Measurements from ENCODE around the gene PAK4.

PAK4 gene

DNA sequence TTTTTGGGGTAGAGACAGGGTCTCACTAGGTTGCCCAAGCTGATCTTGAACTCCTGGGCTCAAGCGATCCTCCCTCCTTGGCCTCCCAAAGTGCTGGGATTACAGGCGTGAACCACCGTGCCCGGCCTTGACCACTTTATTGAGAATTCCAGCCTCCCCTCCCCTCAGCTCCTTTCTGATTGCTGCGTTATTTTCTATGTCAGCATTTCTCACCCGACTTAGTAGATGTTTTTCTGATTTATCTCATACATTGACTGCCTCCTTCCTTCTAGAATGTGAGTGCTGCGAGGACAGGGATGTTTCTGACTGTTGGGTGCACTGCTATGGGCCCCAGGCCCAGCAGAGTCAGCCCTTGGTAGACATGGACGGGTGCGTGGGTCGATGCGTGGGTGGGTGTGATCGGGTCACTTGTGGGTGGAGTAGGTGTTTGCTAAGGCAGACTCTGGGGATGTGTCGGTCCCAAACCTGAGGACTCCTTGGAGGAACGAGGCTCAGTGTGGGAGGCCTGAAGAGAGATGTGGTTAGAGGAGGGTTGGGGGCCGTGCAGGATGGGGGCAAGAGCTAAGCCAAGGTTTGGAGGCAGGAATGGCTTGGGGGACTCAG, 37.0 kb downstream of the PAK4 start:
- no peak for DNase-seq (ENCODE audit: low read depth in 2 of 2, low spot score in 1 of 2)

DNA sequence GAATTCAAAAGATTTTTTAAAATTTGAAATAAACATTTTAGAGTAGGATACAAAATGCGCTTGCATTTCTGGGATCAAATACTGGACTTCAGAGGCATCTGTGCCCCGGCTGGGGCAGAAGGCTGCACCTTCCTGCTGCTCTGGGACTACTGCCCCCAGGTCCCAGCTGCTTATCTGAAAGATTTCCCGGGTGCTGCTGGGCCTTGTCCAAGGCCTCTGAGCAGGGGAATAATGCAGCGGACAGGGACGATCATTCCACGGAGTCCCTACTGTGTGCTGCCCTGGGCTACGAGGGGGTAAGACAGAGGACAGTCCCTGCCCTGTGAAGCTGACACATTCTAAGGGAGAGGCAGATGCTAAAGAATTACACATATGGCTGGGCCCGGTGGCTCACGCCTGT, 38.0 kb downstream of the PAK4 start:
- no peak for DNase-seq (ENCODE audit: low read depth in 2 of 2, low spot score in 1 of 2)

DNA sequence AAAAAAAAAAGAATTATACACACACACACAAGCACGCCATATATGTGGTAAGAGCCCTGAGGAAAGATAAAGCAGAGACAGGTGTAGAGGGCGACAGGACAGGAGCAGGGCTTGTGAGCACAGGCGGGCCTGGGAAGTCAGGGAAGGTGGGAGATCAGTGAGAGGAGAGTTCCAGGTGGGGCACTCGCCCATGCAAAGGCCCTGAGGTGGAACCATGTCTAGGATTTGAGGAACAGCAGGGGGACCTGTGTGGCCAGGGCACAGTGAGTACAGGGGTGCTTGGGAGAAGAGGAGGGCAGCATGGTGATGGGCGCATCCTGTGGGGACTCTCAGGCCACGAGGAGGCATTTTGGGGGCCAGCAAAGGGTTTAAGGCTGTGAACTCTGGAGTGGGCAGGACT, 38.7 kb downstream of the PAK4 start:
- no peak for DNase-seq (ENCODE audit: low read depth in 2 of 2, low spot score in 1 of 2)

DNA sequence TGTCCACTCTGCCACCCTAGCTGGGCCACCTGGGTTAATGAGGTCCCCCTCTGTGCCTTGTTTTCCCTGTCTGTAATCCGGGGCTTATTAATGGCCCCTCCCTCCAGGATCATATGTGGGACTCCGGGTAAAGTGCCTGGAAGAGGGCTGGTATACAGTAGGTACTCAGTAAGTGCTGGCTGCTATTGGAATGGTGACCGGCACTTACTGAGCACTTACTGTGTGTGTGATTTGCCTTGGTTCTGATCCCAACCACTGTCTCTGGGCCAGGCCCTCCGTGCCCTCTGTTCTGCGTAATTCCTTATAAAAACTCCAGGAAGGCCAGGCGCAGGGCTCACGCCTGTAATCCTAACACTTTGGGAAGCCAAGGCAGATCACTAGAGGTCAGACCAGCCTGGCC, 40.3 kb downstream of the PAK4 start:
- DNase-seq (ENCODE audit: low read depth in 2 of 2, low spot score in 1 of 2) = no peak

DNA sequence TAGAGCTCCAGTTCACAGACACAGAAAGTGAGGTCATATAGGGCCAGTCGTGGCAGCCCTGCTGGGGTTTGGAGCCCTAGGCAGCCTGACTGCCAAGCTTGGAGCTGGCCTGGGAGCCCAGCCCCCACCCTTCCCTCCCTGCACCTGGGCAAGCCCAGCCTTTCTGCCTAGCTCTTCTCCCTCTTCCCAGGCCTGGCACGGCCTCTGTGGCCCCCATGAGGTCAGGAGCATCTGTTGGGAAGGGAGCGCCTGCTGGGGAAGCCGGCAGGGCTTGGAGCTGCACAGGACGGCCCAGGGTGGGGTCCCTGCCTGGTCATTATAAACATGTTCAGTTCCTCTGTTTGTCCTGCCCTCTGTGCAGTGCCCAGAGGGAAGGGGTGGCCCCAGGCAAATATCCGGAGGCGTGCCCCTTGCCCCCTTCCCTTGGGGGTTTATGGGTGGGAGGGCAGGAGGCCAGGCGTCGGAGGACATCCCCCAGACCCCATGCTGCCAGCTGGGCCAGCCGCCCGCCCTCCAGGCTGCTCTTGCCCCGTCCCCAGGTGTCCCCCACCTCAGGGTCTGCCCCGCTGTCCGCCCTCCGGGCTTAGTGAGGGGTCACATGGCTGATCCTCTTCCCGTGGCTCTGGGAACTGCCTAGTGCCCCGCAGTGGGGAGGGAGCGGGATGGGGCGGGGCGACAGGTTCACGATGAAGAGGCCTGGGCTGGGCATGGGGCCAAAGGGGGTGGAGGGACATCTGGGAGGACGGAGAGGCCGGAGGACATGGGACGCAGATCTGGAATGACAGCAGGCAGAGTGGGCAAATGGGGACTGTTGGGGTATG, 41.2 kb downstream of the PAK4 start:
- DNase-seq (ENCODE audit: low read depth in 2 of 2, low spot score in 1 of 2) = no peak

DNA sequence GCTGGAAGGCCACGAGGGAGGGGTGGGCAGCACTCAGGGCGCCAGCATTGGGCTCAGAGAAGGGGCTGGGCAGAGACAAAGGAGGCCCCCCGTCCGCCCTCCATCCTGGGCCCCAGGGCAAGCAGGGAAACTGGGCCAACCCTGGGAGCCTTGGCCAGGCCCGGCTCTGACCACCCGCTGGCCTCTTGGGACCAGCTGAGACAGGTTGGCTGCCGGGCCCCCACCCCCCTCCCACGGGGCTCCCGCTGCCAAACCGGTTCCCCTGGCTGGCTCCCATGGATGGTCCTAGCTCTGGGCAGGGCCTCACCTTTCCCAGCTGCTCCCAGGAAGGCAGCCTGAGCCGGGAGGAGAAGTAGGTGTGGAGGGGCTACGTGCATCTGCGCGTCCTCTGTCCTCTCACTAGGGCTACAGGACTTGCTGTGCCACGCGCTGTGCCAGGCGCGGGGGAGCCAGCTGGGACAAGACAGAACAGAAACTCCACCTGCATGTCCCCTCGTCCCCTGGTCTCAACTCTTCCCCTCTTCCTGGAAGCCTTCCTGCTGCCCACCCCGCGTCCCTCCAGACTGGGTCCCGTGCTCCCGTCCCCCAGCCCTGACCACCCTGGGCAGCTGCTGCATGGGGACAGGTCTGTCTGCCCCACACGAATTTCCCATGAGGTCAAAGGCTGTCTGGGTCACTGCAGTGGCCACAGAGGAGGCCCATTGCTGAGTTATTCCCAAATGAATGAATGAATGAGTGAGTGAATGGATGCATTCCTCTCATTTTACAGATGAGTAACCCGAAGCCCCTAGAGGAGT, 42.1 kb downstream of the PAK4 start:
- no peak for DNase-seq (ENCODE audit: low read depth in 2 of 2, low spot score in 1 of 2)

DNA sequence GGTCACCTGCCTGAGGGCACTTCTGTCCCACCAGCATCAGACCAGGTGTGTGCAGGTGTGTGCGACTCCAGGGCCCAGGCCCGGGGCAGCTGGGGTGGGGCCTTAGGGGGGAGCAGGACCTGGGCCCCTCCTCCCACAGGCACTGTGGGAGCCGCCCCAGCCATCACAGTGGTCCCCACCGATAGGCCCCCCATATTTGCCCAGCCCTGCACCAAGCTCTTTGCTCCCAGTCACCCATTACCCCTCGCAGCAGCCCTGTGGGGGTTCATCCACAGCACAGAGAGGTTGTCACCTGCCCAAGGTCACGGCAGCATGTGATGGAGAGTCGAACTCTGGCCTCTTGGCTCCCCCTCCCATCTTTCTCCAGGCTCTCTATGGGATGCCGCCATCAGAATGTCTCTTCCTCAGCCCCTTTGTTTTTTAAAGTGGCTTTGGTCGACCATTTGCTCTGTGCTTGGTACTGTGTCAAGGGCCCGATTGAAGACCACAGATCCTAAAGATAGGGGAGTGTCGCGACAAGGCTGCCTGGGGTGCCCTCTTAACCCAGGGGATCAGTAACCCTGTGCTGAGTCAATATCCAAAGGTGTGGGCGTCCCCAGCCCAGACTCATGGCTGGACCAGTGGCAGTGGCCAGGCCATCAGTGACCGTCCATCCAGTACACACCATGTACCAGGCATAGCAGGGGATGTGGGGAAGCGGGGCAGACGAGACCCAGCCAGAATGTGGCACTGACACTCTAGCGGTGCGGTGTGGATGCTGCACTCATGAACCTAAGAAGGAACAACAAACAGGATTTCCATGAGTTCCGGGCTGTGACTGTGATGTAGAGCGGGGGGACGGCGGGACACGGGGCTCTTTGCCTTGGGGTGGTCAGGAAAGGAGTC, 42.9 kb downstream of the PAK4 start:
- DNase-seq (ENCODE audit: low read depth in 2 of 2, low spot score in 1 of 2) = no peak

DNA sequence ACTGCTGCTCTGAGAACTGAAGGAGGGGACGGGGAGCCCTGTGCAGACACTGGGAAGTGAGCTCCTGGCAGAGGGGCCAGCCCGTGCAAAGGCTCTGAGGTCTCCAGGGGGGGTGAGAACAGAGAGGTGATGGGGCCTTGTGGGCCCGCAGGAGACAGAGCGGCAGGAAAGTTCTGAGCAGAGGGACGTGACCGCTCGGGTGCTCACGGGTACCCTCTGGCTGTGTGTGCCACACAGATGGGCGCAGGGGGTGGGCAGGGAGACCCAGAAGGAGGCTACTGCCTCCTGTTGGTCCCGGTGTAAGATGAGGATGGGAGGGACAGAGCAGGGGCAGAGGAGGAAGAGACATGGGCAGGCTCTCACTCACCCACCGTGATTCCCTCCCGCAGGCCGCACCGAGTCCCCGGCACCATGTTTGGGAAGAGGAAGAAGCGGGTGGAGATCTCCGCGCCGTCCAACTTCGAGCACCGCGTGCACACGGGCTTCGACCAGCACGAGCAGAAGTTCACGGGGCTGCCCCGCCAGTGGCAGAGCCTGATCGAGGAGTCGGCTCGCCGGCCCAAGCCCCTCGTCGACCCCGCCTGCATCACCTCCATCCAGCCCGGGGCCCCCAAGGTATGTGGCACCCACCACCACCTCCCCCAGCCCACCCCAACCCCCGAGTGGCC, 43.7 kb downstream of the PAK4 start:
- DNase-seq (ENCODE audit: low read depth in 2 of 2, low spot score in 1 of 2) = no peak

DNA sequence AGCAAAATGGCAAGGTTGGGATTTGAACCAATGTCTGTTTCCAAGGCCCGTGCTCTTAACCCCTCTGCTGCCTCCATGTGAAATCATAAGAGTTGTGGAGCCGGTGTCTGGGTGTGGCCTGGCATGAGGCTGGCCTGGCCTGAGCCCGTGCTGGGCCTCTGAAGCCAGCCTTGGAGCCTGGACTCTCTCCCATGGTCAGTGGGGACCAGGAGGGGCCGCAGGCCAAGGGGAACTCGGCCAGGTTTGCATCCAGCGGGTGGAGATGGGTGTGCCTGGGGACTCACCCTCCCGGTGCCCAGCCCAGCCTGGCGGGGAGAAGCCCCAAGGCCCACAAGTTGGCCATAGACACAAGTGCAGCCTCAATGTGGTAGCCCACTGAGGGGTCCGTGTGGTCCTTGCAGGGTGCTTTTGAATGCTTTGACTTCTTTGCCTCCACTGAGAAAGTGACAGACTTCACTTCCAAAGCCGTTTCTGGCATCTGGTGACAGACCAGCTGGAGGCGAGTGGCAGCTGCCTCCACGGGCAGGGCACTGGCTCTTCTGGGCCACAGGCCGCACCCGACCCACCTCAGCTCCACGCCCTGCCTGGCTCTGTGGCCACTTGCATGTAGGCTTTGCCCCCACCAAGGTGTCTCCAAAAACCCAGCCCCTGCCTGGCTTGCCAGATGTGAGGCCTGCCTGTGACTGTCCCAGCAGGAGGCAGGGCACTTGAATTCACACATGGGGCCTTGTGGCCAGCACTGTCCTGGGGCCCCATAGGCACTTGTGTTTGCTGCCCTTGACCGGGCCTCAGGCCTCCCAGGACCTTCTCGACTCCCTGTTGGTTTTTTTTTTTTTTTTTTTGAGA, 45.0 kb downstream of the PAK4 start:
- DNase-seq (ENCODE audit: low read depth in 2 of 2, low spot score in 1 of 2) = no peak

DNA sequence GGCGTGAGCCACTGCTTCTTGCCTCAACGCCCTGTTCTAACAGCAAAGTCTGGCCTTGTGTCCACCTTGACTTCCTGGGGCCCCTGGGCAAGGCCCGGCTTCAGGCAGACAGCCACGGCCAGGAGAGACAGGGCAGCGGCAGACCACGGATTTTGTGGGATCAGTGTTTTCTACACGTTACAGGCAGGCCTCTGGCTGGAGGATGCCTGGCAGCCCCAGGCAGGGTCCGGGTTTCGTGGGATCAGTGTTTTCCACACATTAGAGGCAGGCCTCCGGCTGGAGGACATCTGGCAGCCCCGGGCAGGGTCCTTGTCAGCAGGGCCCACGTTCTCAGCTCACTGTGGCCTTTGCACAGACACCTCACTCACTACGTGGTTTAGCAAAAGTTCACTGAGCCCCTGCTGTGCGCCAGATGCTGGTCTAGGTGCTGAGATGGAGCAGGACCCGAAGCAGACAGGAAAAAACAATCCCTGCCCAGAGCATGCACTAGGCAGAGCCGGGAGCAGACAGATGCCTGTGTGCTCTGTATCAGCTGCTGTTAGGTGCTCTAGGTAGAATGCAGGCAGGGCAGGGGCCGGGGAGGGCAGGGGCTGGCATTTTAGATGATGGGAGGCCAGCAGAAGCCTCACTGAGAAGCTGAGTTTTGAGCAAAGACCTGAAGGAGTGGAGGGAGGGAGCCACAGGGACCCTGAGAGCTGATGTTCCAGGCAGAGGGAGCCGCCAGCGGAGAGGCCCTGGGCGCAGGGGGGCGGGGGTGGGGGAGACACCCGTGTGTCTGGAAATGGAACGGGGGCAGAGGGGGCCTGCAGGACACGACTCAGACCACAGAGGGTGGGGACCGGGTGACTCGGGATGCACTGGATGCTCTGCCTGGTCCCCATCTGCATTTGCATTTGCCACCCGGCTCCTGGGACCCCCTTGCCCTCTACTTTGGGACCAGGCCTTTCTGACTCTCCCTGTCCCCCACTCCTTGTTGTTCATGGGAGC, 46.2 kb downstream of the PAK4 start:
- no peak for DNase-seq (ENCODE audit: low read depth in 2 of 2, low spot score in 1 of 2)

DNA sequence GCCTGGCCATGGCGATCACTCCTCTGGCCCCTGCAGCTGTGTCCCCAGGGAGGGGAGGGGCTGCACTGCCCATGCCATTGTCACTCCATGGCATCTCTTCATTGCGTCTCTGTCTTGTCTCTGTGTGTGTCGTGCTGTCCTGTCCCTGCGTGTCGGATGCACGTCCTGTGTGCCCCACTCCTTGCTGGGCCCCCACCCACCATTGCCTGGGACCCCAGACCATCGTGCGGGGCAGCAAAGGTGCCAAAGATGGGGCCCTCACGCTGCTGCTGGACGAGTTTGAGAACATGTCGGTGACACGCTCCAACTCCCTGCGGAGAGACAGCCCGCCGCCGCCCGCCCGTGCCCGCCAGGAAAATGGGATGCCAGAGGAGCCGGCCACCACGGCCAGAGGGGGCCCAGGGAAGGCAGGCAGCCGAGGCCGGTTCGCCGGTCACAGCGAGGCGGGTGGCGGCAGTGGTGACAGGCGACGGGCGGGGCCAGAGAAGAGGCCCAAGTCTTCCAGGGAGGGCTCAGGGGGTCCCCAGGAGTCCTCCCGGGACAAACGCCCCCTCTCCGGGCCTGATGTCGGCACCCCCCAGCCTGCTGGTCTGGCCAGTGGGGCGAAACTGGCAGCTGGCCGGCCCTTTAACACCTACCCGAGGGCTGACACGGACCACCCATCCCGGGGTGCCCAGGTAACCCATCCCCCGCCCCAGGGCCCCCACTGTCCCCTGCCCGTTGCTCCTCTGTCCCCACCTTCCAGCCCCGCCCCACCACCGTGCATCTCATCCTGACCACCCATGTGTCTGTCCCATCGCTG, 47.3 kb downstream of the PAK4 start:
- no peak for DNase-seq (ENCODE audit: low read depth in 2 of 2, low spot score in 1 of 2)

DNA sequence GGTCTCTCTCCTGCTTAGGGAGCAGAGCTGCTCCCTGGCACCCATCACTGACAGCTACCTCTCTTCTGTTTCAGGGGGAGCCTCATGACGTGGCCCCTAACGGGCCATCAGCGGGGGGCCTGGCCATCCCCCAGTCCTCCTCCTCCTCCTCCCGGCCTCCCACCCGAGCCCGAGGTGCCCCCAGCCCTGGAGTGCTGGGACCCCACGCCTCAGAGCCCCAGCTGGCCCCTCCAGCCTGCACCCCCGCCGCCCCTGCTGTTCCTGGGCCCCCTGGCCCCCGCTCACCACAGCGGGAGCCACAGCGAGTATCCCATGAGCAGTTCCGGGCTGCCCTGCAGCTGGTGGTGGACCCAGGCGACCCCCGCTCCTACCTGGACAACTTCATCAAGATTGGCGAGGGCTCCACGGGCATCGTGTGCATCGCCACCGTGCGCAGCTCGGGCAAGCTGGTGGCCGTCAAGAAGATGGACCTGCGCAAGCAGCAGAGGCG, 48.0 kb downstream of the PAK4 start:
- no peak for DNase-seq (ENCODE audit: low read depth in 2 of 2, low spot score in 1 of 2)

DNA sequence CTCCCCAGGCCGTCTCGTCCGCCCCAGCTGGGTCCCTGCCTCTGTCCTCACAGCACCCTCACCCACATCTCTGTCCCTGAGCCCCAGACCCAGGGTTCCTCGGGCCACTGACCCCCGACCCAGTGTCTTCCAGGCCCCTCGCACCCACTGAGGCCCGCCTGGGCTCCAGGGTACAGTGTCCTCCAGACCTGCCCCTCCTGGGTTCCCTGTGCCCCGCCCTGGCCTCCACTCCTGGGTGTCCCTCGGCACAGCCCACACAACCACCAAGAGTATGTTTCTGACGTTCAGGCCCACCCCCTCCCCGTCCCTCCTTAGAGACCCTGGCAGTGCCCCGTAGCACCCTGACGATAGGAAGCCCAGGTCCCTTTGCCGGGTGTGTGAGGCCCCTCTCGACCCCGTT, 48.6 kb downstream of the PAK4 start:
- no peak for DNase-seq (ENCODE audit: low read depth in 2 of 2, low spot score in 1 of 2)

DNA sequence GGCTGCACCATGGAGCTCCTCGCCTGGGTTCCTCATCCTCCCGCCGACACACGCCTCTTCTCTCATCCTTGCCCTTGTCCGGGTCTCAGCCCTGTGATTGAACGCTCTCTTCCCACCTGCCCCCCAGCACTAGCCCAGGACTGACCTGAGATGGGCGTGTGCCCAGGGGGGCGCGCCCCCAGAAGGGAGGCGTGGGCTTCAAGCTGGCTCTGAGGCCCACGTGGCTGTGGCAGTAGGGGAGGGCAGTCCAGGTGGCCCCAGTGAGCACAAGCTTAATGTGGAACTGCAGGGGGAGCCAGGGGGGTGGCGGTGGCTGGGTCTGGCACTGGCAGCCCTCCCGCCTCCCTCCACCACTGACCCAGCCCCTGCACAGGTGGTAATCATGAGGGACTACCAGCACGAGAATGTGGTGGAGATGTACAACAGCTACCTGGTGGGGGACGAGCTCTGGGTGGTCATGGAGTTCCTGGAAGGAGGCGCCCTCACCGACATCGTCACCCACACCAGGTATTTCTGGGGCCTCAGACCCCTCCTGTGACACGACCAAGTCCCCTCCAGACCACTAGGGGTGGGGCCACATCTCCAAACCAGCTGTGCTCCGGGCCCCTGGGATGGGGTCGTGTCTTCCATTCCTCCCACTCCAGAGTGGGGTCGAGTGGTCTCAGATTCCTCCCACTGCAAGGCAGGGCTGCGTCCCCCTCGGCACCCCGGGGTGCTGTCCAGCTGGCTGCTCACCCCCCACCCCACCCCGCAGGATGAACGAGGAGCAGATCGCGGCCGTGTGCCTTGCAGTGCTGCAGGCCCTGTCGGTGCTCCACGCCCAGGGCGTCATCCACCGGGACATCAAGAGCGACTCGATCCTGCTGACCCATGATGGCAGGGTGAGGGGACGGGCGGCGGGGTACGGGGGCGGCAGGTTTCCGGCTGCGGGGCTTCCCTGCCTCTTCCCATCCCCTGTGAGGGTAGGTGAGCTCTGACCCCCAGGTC, 49.3 kb downstream of the PAK4 start:
- no peak for DNase-seq (ENCODE audit: low read depth in 2 of 2, low spot score in 1 of 2)

DNA sequence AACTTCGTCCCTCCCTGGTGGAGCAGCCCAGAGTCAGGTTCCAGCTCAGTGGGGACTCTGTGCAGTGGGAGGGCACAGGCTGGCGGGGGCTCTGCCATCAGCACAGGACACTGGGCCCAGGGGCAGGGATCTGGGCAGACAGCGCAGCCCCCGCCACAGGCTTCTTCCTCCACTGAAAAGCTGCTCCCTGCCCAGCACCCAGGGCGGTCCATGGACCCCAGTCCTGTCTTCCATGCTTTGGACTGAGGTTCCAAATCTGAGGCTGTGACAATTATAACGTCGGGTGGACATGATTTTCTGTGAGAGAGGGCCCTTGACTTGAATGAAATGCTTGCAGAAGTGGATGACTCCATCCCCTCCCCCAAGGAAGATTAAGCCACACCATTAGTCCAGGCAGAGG, 50.0 kb downstream of the PAK4 start:
- no peak for DNase-seq (ENCODE audit: low read depth in 2 of 2, low spot score in 1 of 2)

DNA sequence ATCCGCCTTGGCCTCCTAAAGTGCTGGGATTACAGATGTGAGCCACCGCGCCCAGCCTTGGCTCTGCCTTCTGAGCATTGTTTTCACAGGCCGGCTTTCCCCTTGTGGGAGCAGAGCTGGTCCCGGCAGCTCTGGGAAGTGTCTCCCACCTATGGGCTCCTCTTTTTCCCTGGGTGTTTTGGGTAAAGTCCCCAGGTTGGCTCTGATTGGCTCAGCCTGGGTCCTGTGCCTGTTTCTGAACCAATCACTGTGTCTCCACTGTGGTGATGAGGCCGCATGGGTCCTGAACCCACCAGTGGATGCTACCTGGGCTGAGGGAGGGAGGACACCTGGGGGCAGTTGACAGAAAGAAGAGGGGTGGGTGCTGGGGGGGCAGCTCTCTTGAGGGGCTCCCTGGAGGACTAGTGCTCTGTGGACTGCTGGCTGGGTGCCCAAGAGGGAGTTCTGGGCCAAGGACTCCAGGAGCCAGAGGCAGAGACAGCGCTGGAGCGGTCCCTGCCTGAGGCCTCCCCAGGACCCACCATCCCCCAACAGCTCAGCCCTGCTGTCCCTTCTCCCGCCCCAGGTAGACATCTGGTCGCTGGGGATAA, 51.6 kb downstream of the PAK4 start:
- DNase-seq (ENCODE audit: low read depth in 2 of 2, low spot score in 1 of 2) = no peak
